Cortex of kidney (tissue), 1 donor: ENCODE measurements around the gene TRPC4.
"Not testable (repeated sequence)": the region's sequence is repeated elsewhere in the genome, so short reads cannot be mapped to it uniquely, and the experiment has no call there.

Experiments used
- DNase-seq: peaks from one replicate; lab custom pipeline; 2025; lab: John Stamatoyannopoulos, UW

The TRPC4 gene

GRCh38 chr13:37816276-37816675, 53.3 kb downstream of the TRPC4 start:
- no peak for DNase-seq

DNA sequence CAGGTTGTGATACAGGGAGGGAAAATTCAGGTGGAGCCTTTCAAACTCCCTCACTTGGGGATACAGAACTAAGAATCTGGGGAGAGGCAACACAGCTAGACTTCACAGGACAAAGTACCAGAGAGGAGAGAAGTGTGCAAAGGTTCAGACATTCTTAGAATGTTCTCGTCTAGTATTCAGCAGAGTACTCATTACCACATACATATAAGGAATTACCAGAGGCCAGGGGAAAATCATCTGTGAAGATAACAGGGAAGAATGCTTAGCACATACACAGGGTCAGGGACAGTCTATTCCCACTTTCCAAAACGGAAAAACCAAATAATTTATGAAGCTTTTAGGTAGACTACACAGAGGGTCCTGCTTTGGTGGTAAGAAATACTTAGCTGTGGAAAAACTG, 58.1 kb downstream of the TRPC4 start:
- no peak for DNase-seq

- DNase-seq: no peak
Observed at GRCh38 chr13:37806666-37807065, 62.9 kb downstream of the TRPC4 start.

DNA sequence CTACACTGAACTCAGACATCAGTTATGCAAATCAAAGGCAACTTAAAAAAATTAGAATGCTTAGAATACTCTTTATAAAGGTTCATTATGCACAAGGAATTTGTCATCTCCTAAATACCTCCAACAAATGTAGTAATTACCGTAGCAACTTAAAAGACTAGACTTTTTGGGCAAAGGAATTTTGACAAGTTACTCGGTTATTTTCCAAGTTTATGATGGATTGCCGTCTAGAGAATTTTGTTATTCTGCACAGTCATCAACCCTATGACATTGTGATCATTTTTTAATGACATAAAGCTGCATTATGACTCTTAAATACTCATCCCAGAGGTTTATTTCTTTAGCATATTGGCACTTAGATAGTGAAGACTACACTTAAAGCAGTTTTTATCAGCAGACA, 71.9 kb downstream of the TRPC4 start:
- no peak for DNase-seq

GRCh38 chr13:37796795-37797194, 72.8 kb downstream of the TRPC4 start:
- DNase-seq: not testable (repeated sequence)

GRCh38 chr13:37795326-37795725, 74.2 kb downstream of the TRPC4 start:
- DNase-seq: no peak

GRCh38 chr13:37791699-37792098, 77.9 kb downstream of the TRPC4 start:
- DNase-seq: no peak

DNA sequence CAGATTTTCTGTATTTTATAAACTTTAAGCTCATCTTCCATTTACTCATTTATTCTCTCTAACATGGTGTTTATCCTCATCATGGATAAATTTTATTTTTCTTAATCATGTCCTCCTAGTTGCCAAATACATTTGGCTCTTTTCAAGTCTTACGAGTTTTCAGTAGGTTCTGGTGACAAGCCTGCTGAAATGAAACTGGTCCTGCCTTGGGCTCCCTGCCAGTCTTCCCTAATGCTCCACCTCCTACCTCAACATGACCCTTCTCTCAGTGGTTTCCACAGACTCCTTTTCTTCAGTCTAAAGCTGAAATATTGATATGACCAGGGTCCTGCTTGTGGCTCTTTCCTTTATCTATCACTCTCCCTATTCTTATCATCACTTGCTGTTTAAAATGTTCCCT, 81.2 kb downstream of the TRPC4 start:
- no peak for DNase-seq

GRCh38 chr13:37777676-37778075, 91.9 kb downstream of the TRPC4 start:
- no peak for DNase-seq

- no peak for DNase-seq
Observed at GRCh38 chr13:37775871-37776270, 93.7 kb downstream of the TRPC4 start.

DNA sequence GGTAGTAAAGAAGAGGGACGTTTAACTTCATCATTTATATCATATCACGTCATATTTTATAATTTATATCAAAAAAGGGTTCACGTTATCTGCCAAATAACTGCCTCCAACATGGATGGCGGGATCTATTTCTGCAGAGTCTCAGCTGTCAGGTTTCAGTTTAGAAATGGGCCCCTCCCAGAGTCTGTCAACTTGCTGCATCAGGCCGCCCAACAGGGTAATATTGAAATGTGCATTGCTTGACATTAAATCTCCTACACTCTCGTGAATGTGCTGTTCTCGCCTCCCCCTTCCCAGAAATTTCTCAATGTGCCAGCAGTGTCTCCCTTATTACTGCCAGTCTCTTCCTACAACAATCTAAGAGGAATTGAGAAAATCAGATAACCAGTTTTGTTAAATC, 96.9 kb downstream of the TRPC4 start:
- DNase-seq: no peak

GRCh38 chr13:37769545-37769944, 100.0 kb downstream of the TRPC4 start:
- DNase-seq: no peak

DNA sequence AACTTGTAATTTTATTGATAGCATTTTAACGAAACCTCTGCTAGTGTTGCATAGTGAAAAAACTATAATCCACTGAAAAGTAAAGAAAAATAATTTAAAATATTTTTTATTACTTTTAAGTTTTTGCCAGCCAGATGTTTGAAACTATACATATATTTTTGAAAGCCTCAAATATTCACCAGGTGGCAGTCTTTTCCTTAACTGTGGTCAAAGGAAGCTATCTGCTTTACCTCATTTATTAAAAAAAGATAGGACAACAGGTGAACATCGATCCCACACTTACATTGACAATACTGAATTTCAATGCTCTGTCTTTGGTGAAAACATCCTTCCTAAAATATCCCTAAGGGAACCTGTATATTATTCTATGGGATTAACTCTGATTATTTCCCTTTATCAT, 100.5 kb downstream of the TRPC4 start:
- DNase-seq: no peak

DNA sequence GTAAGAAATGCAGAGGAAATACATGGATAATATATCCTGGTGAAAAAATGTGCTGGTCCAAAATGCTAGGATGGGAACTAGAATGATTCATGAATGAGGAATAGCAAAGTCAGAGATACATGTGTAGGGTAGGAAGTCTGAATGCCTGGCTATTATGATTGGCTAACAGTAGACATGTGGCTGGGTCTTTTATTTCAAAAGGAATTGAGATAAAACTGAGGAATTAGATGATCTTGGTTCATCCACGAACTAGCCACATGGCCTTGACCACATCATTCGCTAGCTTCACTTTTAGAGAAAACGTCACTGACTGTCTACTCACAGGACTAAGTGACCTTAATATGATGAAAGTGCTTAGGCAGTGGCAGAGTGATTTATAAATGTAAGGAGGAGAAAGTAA, 103.1 kb downstream of the TRPC4 start:
- DNase-seq: no peak

GRCh38 chr13:37755349-37755748, 114.2 kb downstream of the TRPC4 start:
- DNase-seq: no peak

DNA sequence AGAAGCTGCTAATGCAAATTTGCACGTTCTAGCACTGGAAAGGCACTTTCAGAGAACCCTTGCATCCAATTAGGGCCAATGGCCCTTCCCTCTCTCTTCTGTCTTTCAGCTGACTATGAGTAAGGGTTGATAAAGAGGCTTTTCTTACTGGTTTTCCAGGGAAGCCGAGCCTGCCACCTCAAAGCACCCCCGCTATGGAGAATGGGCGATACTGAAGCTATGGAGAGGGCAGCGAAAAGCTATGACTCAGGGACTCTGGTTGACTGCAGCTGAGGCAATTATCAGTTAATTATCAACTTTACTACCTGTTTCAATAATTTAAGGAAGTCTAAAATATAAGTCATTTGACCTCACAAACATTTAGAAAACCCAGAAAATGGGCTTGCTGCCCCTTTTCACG, 115.8 kb downstream of the TRPC4 start:
- no peak for DNase-seq

DNA sequence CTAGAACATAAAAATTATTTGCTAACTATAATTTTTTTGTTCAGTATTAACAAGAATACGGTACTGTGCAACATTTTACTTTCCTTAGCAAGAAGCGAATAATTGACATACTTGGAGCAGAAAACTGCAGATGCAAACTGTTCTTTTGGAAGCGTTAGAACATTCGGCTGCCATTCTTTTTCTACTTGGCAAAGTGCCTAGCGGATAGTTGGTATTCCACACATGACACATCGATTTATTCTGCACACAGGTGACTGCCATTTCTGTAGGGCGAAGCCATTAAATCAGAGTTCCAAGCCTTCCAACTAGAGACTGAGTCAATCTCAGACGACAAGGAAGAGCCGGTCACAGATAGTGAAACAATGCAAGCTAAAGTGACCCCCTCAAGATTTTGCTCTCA, 117.4 kb downstream of the TRPC4 start:
- DNase-seq: no peak

- DNase-seq: no peak
Observed at GRCh38 chr13:37751025-37751424, 118.5 kb downstream of the TRPC4 start.

GRCh38 chr13:37748913-37749312, 120.7 kb downstream of the TRPC4 start:
- no peak for DNase-seq

DNA sequence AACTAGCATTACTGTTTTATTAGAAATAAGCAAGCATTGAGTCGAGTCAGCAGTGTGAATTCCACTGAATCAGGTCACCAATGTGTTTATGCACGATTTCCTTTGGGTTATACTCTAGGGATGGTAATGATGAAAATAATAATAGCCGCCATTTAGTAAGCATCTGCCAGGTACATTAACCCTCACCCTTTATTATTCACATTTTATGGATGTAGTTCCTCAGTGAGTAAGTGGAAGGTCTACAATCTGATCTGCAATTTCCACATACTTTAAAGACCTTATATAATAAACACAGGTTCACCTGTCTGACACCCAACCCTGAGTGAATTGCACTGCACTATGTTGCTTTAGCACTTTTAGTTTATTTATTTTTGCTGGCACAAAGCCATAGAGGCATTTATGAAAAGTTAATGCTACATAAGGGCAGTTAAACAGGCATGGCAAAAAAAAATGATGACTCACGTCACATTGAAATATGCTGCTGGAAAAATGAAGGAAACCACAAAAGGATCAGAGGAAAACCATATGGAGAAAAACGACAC, 122.4 kb downstream of the TRPC4 start:
- DNase-seq: no peak

DNA sequence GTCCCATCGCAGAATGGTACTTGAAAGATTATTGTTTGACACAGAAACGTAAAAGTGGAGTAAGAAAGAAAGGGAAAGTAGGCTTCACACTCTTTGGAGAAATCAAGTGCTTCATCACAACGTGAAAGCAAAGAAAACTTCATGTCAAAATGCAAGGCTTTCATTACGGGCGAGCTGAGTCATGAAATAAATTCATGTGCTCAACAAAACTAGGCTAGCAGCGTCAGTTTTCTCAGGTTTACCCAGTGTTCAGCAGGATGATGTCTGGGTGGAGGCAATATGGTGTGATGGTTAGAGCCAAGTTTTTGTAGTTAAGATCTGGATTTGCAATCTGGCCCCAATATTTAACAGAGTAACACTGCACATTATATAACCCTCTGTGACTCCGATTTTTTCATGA, 128.0 kb downstream of the TRPC4 start:
- no peak for DNase-seq

DNA sequence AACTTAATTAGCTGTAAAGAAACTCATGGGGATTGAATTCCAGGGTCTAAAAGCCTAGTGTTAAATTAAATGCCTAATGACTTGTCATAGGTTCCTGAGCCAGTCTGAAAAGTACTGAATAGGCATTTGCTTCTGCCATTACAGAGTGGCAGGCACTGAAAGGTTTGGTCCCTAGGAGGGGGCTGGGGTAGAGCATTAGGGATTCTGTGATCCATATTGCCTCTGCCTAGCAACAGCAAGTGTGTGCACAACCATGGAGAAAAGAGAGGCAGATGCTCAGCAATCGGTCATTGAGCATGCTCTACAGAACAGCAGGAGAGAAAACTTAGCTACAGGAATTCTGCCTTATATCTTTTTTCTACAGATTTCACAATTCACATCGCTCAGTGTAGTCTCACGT, 133.5 kb downstream of the TRPC4 start:
- no peak for DNase-seq

- DNase-seq: no peak
Observed at GRCh38 chr13:37735293-37735692, 134.3 kb downstream of the TRPC4 start.

- no peak for DNase-seq
Observed at GRCh38 chr13:37729876-37730275, 139.7 kb downstream of the TRPC4 start.
